AG09309 (cell line): ENCODE measurements around the gene RHOG.
A peak's percentile ranks its signal among the peaks of the same experiment; 100 is the strongest.

ENCODE experiments used
- DNase-seq: peaks from one replicate; pipeline ENCODE4 v3.0.0-alpha.2; 2010; ENCODE audit warnings: low read depth
- H3K4me3 ChIP-seq: 2 replicates; pipeline ENCODE4 v1.5.1; 2011; ENCODE audit warnings: mild to moderate bottlenecking, low read depth, low read length, moderate library complexity; ENCODE audit not compliant: control insufficient read depth
- TF ChIP-seq, protein P1 (sequence below): IDR thresholded peaks from 2 replicates; pipeline ENCODE4 v1.5.1; 2011; ENCODE audit warnings: mild to moderate bottlenecking, low read depth, low read length, inconsistent platforms; ENCODE audit not compliant: insufficient read depth, control insufficient read depth; ENCODE audit errors: missing control alignments

RHOG gene

DNA sequence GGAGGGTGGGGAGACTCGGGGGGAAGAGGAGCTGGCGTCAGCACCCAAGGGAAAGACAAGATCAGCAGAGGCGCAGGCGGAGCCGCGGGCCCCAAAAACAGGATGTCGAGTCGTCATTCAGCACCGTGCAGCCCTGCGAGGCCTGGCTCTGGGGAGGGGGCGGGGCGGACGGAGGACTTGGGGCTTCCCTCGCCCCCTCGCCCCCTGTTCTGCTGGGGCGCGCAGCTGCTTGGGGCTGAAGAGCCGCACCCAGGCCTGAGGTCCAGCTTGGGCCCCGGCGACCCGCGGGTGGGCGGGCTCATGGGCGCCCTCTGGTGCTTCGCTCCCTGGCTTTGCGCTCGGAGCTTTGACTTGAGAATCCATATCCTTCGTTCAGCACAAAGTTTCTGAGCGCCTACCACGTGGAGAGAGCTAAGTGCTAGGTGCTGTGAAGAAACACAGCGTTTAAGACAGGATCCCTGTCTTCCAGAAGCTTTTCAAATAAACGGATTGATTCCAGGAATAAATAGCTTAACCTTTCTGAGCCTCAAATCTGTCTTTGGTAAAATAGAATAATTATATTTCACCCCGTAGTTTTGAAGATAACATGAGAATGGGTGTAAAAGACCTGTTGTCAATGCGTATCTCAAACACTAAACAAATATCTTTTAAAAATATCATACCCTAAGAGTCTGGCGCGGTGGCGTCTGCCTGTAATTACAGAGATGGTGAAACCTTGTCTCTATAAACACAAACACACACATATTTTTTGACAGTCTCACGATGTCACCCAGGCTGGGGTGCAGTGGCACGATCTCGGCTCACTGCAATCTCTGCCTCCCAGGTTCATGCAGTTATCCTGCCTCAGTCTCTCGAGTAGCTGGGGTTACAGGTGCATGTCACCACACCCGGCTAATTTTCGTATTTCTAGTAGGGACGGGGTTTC is 929 bp upstream of the RHOG start:
- TF ChIP-seq, protein P1, sequence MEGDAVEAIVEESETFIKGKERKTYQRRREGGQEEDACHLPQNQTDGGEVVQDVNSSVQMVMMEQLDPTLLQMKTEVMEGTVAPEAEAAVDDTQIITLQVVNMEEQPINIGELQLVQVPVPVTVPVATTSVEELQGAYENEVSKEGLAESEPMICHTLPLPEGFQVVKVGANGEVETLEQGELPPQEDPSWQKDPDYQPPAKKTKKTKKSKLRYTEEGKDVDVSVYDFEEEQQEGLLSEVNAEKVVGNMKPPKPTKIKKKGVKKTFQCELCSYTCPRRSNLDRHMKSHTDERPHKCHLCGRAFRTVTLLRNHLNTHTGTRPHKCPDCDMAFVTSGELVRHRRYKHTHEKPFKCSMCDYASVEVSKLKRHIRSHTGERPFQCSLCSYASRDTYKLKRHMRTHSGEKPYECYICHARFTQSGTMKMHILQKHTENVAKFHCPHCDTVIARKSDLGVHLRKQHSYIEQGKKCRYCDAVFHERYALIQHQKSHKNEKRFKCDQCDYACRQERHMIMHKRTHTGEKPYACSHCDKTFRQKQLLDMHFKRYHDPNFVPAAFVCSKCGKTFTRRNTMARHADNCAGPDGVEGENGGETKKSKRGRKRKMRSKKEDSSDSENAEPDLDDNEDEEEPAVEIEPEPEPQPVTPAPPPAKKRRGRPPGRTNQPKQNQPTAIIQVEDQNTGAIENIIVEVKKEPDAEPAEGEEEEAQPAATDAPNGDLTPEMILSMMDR: peak; percentile 91
- DNase-seq: peak; percentile 32
- H3K4me3 ChIP-seq: peak overlapping the region; percentile 80

GRCh38 chr11:3840004-3840869 is 522 bp downstream of the RHOG start:
- H3K4me3 ChIP-seq: peak overlapping the region; percentile 80
- TF ChIP-seq, protein P1: no peak
- DNase-seq: no peak

DNA sequence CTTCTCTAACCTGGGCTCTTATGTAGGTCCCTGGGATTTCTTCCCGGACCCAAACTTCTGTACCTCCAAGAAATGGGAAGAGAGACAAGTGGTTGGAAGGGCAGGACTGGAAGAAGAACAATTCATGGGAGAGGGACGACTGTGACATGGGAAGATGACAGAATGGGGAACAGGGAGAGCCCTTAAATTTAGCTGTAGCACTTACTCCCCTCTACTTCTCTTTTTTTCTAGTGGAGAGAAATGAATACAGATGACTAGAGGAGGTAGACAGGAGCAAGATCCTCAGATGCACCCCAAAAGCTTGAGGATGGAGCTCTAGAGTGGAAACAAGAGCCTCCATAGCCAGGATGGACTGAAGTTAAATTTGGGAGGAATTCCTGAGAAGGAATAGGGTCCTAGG is 2.3 kb downstream of the RHOG start:
- DNase-seq: no peak
- no peak overlapping the region for H3K4me3 ChIP-seq
- TF ChIP-seq, protein P1: no peak

DNA sequence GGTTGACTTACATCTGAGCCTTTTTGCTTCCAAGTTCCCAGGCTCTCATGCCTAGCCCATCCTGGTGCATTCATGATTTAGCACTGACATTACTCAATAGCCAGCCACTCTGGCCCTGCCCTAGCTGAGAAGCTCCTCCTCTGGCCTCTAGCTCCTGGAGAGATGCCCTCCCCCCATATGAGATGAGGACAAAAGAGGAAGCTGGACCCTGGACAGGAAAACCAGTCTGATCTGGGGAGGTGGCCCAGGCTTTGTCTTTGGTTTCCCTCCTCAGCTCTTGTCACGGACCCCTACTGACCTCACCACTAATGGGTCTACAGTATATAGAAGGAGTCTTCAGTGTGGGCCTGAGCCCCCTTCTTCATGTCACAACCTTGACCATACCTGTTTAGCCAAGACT is 3.0 kb downstream of the RHOG start:
- TF ChIP-seq, protein P1: no peak
- DNase-seq: no peak
- H3K4me3 ChIP-seq: no peak overlapping the region

GRCh38 chr11:3836903-3837302 is 3.9 kb downstream of the RHOG start:
- TF ChIP-seq, protein P1: no peak
- no peak overlapping the region for H3K4me3 ChIP-seq
- DNase-seq: no peak

DNA sequence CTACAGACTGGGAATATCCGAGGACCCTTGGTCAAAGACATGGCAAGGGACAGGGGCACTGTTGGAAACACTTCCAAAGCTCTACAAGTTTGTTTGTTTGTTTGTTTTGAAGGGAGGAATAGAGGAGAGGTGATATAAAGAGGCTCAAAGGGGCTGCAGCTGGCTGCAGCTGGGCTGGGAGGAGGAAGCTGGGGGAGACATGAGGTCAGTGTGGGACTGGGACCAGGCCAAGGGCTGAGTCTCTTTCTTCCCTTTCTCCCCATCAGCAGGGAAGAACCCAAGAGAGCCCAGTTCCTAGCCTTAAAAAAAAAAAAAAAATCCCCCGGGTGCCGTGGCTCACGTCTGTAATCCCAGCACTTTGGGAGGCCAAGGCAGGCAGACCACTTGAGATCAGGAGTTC is 5.0 kb downstream of the RHOG start:
- TF ChIP-seq, protein P1: no peak
- no peak for DNase-seq
- H3K4me3 ChIP-seq: no peak overlapping the region
